HG03103 (cell line): ENCODE measurements around the gene PNPLA1.

Experiments
- ATAC-seq: cut with Tn5 transposase; IDR thresholded peaks from one replicate; pipeline ENCODE4 v1.9.1; 2021; ENCODE audit warnings: low read depth; ENCODE audit not compliant: unreplicated experiment

PNPLA1 gene

DNA sequence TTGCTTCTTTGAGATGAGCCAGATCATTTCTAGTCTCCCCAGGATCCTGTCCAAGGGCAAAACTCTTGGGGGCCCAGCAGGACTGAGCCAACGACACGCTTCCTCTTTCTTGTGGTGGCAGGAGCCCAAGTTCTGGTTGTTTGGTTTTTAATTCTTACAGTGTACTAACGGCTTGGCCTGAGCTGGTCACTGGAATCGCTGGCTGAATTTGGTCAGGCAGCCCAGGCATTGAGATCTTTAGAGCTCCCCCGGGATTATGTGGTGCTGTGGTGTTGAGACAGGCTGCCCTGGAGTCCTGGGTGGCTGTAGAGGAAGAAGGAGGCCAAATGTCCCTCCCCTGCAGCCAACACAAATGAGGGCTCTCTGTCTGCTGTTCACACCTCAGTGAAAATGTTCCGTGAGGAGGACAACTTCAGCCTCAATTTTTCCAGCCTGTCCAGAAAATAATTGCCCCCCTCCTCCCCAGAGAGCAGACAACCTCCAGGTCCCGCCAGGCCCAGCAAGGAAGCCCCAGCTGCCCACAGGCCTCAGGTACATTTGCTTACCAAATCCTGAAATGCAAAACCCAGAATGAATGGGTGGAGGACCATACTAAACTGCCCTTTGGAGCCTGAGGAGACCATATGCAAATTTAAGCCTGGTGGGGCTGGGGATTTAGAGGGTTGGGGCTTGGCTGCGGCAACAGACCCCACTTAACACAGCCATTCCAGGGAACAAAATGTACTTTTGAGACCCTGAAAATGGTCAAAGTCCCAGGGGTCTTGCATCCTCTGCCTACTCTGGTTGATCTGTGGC, 43.2 kb downstream of the PNPLA1 start:
- no peak for ATAC-seq

DNA sequence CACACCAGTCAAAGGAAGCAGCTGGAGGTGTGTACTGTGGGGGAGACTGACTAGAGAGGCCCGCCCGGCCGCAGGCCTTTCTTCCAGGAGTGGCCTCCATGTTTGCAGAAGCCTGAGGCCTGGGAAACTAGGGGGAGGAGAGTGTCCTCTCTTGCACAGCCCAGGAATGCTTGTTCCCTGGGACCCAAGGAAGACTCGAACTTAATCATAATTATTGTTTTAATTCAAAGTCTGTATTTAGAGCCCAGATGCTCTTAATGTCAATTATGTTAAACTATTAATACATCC, 43.7 kb downstream of the PNPLA1 start:
- no peak for ATAC-seq

DNA sequence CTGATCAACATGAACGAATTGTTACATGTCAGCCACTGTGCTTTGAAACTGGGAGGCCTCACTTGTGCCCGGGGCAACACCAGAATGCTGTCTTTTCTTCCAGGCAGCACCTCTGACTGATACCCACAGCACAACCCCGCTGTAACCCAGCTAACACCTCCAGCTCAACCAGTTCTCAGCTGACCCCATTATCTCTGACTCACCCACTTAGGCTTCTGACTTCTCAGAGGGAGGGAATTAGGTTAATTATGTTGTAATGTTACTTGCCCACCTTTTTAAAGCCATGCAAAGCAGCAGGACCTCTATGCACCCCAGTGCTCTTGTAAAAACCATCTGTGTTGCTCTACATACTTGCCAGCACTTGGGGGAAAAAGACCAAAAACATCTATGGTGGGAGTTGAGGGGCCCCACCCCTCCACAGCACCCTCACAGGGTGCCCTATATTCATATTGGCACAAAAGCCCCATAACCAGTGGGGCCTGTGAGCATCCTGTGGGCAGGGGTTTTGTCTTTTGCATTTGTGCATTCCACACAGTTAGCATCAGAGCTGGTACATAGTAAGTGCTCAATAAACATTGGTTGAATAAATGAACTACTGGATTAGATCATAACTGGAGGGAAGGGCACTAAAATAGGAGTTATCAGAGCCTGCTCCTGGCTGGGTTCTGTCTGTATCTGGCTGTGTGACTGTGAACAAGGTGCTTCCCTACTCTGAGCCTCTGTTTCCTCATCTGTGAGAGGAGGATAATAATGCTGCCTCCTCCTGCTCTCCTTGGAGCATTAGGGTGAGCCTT, 44.6 kb downstream of the PNPLA1 start:
- no peak for ATAC-seq

DNA sequence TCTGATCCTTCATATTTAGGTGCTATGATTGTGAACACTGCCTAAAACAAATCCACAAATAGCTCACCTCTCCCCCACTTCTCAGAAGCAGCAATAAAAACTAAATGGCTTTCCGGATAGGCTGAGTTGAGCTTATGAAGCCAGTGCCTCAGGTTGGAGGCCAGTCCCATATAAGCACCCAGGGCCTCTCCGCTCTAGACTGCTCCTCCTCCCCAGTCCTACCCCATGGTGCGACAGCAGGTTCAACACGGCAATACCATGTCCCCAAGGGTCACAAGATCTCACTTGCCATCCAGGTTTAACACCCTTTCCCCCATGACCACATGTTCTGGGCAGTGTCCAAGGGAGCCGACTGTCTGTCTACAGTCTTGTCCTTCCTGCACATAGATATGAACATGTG, 46.1 kb downstream of the PNPLA1 start:
- no peak for ATAC-seq

DNA sequence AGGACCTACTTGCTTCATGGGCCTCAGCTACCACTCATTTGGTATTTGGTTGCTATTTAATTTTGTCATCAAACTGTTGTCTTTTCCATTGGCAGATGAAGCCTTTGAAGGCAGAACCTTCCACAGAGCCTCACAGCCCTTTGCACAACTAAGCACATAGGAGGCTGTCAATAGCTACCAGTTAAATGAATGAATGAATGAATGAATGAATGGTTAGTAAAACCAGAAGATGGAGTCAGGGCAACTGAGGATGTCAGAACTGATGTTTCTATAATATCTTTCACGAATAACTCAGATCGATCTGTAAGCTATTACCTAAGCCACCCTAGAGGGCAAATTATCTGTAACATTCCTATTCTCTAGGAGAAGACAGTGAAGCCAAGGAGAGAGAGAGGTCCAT, 47.8 kb downstream of the PNPLA1 start:
- no peak for ATAC-seq

DNA sequence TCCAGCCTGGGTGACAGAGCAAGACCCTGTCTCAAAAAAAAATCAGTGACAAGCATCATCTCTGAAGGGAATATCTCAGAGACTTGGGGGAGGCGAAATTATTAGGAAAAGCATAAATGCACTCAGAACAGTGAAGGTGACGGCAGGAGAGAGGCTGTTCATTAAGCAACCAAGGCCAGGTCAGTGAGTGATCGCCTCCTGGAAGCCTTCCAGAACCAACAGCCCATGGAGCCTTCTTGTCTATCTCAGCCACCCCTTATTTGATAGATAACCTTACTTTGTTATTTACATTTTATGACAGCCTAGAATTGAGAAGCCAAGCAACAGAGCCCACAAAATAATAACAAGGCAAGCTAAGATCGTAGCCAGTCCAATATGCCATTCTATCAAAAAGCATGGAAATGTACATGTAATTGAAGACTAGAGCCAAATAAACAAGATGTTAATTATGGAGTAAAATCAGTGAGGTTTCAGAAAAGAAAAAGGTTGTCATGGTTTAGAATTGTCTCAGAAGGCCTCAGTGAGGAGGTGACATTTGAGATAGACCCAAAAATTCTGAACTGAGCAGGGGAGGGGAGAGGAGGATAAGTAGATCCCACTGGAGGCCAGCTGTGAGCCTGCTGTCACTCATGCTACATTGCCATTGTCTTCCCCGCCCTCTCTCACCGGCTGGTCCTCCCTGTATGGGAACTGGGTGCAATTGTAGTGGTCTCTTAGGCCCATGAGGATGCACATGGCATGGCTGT, 49.0 kb downstream of the PNPLA1 start:
- no peak for ATAC-seq

DNA sequence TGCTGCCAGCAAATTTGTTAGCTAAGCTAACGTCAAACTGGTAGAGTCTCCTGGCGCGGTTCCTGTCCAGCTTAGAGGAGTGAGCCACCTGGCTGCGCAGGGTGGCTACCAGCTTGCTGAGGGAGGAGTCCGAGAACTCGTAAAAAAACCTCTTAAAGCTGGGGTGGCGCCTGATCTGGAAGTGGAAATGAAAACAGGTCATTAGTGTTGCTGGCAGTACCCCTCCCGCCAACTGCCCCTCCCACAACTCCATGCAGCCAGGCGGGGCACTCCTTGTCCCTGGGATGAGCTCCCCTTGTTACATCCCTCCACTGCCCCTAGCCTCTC, 49.5 kb downstream of the PNPLA1 start:
- ATAC-seq, result no peak

DNA sequence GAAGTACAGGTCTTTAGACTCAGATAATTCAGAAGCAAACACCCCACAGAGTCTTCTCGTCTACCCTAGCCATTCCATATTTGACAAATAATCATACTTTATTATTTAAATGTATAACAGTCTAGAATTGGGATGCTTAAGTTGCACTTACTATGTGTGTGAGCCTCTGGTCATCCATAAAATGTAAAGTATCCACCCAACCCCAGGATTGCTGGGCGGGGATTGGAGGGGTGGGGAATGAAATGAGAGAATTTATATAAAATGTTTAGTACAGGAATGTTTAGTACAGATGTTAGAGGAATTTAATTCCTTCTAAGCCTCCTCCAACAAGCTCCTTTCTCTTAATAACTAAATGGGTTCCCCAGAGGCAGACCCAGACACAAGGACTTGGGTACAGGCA, 50.0 kb downstream of the PNPLA1 start:
- no peak for ATAC-seq

DNA sequence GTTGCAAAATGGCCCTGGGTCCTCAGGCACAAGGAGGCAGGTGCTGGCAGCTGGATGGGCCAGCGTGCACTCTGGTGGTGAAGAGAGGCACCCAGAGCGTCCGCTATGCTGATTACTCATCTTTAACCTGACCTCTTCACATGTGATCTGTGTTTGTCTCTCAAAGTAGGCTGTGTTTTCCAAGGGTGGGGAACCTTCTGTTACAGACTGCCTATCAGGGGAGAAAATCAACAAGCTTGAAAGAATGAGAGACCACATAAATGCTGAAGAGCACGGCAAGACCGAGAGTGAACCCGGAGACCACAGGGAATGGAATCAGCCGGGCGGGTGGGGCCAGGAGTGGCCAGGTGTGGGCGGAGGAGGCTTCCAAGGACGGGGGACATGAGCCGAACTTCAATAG, 50.6 kb downstream of the PNPLA1 start:
- ATAC-seq, result no peak

DNA sequence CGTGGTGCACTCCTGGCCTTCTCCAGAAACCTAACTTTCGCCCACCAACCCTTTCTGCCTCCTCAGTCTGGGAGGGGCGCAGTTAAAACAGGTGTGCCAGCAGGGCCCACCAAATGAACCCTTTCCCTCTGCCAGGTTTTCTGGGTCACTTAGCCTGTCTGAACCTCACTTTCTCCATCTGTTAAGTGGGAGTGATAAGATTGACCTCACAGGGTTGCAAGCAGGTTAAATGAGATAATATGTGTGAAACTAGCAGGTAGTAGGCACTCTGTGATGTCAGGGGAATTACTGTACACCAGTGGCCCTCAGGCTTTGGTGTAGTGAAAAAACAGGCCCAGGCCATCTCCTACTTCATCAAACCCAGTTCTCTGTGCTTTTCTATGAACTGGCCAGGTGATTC, 52.7 kb downstream of the PNPLA1 start:
- no peak for ATAC-seq

DNA sequence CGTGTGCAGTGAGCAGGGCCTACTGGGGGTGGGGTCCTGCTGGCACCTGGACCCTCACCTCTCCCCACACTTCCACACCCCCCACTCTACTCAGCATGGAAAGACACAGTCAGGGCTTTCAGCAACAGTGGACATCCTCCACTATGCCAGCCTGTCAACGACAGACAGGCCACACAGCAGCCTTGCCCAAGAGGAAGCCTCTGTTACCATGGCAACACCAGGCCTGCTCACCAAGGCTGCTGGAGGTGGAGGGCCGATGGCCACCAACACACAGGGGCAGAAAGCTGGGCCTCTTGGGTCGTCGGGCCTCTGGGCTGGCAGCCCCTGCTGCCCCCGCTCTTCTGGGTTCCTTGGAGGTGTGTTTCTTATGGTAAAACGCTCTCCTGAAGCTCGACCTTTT, 53.2 kb downstream of the PNPLA1 start:
- no peak for ATAC-seq

DNA sequence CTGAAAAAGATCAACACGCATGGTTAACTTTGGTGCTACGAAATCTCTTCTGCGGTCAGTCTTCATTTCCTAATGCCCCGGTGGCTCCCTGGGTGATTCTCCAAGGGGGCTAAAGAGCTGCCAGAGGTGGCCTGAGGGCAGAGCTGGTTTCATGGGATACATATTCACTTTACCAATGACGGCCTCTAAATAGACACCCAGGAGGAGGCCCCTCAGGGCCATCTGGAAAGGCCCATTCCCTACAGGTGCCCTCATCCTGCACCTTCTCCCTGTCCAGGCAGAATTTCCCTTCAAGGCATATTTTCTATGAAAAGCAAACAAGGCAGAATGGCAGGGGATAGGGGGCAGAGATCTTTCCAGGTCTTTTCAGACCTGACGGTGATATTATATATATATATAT, 54.3 kb downstream of the PNPLA1 start:
- ATAC-seq, result no peak

DNA sequence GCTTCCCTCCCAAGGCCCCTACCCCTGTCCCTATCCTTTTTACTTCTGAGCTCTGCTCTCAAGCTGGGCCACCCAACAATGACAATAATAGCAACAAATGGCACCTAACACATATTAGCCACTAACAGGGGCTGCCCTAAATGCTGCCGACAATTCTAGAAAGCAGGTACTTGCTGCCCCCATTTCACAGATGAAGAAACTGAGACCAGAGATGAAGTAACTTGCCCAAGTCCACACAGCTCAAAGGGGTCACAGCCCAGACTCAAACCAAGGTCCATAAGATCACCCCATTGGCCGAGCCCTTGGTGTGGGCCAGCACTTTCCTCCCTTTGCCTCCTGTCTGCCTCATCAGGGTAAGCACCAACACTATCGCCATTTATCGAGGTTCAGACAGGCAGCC, 54.9 kb downstream of the PNPLA1 start:
- ATAC-seq, result no peak

DNA sequence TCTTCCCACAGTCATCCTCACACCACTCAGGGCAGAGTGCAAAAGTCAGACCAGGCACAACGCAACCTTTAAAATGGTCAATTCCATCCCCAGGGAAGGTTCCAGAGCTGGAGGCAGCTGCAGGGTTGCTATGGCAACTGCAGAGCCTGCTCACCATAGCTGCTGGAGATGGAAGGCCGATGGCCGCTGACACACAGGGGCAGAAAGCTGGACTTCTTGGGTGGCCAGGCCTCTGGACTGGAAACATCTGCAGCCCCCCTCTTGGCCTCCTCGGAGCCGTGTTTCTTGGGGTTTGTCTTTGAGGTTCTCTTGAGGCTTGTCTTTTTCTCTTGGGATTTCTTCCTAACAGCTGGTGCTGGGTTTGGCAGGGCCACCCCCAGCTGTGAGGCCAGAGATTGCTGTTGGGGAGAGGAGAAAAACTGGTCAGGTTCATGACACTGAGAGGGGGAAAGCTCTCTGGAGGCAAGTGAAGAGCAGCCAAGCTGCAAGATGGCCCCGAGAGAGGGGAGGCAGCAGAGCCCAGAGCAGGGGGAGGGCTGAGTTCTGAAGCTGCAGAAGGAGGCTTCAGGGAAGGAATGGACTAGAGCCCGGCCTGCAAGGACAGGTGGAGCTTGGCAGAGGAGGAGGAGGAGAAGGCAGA, 56.6 kb downstream of the PNPLA1 start:
- ATAC-seq, result no peak

DNA sequence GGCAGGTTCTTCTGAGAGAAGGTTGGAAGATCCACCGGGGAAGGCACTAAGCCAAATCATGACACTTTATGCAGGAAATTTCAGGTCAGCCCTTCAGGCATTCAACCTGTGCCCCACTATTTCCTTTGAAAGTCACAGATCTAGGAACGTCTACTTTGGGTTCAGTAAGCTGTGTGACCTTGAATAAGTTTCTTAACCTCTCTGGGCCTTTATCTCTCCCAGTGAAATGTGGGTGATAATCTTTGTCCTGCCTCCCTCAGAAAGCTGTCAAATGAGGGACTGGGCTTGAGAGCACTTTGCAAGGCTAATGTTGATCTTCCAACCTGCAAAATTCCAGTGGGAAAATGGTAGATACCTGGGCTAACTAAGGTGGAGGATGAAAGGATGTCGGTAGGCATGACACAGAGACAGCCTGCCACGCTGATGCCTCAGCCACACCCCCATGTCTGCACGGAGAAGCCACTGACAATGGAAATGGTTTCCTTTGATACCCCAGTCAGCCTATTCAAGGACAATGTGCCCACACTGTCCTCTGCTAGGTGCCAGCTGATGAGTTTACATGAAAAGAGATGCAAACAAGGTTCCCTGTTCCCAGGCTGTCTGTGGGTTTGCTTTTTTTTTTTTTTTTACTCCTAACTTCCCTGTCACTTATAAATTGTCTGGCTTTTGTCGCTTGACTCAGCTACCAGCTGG, 57.5 kb downstream of the PNPLA1 start:
- no peak for ATAC-seq

DNA sequence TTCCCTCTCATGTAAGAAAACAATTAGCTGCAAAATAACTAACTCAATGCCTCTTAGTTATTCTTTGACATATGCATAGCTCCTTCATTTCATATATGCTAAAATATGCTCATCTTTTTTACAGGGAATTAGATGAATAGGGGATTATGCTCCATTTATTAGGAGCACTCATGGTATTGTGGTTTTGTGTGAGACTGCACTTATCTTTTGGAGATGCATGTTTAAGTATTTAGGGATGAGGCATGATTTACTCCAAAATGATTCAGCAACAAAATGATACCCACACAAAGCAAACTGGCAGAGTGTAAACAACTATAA, 58.0 kb downstream of the PNPLA1 start:
- ATAC-seq, result no peak

DNA sequence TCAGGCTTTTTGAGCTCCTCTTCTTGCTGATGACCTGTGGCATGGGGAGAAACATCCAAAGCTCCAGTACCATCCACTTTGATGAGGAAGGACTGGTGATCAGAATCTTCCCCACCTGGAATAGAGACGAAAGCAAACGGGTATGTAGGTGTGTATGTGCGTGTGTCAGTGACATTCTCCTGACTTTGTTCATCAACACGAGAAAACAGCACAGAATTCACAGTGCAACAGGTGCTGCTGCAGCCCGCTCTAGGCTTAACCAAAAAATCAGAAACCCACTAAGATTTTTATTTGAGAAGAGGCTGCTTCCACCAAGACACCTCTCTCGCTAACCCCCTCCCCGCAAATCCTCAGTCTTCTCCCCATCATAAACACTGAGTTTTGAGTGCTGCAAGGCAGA, 58.7 kb downstream of the PNPLA1 start:
- ATAC-seq, result no peak

DNA sequence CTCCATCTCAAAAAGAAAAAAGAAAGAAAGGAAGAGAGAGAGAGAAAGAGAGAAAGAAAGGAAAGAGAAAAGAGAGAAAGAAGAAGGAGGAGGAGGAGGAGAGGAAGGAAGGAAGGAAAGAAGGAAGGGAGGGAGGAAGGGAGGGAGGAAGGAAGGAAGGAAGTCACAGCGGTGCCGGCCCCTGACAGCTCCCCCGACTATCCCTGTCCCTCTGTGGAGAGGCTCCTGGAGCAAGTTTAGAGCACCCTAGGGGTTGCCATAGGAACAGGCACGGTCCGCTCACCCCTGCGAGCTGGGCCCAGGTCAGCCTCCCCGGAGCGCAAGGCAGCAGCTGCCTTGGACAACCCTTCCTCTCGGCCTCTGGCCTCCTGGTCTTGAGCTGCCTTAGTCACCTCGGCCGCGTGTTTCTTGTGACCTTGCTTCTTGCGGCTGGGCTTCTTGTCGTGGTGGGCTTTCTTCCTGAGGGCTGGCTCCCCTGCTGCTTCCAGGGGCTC, 60.0 kb downstream of the PNPLA1 start:
- no peak for ATAC-seq

DNA sequence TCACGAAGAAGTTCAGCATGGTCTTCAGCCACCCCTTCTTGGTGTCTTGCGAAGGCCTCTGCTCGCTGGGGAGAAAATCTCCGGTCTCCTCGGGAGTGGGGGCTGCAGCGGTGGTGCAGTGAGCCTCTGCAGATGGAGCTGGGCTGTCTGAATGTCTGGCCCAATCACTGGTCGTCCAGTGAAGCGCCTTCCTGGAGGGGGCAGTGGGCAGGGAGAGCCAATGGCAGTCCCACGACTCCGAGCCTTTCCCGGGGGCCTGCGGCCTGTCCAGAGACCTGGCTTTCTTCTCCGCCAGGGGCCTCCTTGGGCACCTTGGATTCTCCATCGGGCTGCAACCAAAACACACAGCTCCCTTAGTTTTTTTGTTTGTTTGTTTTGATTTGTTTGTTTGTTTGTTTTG, 60.5 kb downstream of the PNPLA1 start:
- ATAC-seq, result no peak

DNA sequence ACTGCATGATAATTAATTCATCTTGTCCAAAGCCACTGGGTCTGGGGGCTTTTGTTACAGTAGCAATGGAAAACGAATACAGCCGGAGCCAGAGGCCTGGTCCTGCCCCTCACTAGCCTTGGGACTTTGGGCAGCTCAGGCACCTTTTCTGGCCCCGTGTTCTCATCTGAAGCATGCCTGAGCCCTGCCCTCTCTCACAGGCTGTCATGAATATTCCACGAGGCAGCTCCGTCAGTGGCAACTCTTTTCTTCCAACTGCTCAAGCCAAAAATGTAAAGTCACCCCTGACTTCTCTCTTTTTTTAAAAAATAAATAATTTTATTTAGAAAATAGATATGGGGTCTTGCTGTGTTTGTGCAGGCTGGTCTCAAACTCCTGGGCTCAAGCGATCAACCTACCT, 61.5 kb downstream of the PNPLA1 start:
- no peak for ATAC-seq
